Osteoblast (primary cell): Measurements from ENCODE around the gene CHD2. TPM values are rescaled to one million over a fixed set of nuclear protein-coding genes. Genes with fewer than 3 reads are reported as not detected.

Source experiments
- DNase-seq: peaks from one replicate; pipeline ENCODE4 v3.0.0; 2011; ENCODE audit warnings: low spot score, mixed read lengths; ENCODE audit not compliant: insufficient read length; ENCODE audit errors: missing footprints
- H2AFZ ChIP-seq: 2 replicates; pipeline ENCODE4 v1.6.0; 2011; ENCODE audit warnings: mild to moderate bottlenecking, low read length
- H3K27ac ChIP-seq: 2 replicates; pipeline ENCODE4 v1.5.1; 2011; ENCODE audit warnings: mild to moderate bottlenecking, low read depth, low read length, moderate library complexity
- H3K27me3 ChIP-seq: 2 replicates; pipeline ENCODE4 v1.6.0; 2012; ENCODE audit warnings: mild to moderate bottlenecking, control low read depth, inconsistent platforms, low read length, moderate library complexity; ENCODE audit not compliant: insufficient read depth
- H3K36me3 ChIP-seq: 2 replicates; pipeline ENCODE4 v1.5.1; 2011; ENCODE audit warnings: mild to moderate bottlenecking, low read length, control low read depth, moderate library complexity; ENCODE audit not compliant: insufficient read depth
- H3K4me1 ChIP-seq: 2 replicates; pipeline ENCODE4 v1.5.1; 2011; ENCODE audit warnings: mild to moderate bottlenecking, low read length, control low read depth, moderate library complexity; ENCODE audit not compliant: insufficient read depth
- H3K4me2 ChIP-seq: 2 replicates; pipeline ENCODE4 v1.6.0; 2011; ENCODE audit warnings: mild to moderate bottlenecking, low read length; ENCODE audit not compliant: insufficient read depth
- H3K4me3 ChIP-seq: fragments of 200-600 bp; sonication (generic); 3 replicates; pipeline ENCODE4 v1.5.1; 2012; ENCODE audit warnings: mild to moderate bottlenecking, low read length, inconsistent platforms; ENCODE audit not compliant: insufficient read depth
- H3K79me2 ChIP-seq: 2 replicates; pipeline ENCODE4 v1.6.0; 2012; ENCODE audit warnings: mild to moderate bottlenecking, low read length, control low read depth, inconsistent platforms; ENCODE audit not compliant: insufficient read depth
- H3K9me3 ChIP-seq: 2 replicates; pipeline ENCODE4 v1.5.1; 2011; ENCODE audit warnings: low read depth, low read length, control low read depth
- H4K20me1 ChIP-seq: 2 replicates; pipeline ENCODE4 v1.6.0; 2012; ENCODE audit warnings: mild to moderate bottlenecking, low read length, control low read depth; ENCODE audit not compliant: insufficient read depth
- total RNA-seq: library from RNA; depleted of rRNA; stranded (reverse); fragments of >200 nt; gene quantifications from 2 replicates; pipeline ENCODE4 v1.2.3, GENCODE V29; 2012
- TF ChIP-seq, protein P1 (sequence below): IDR thresholded peaks from 2 replicates; pipeline ENCODE4 v1.5.1; 2011; ENCODE audit warnings: mild to moderate bottlenecking, low read depth, low read length, moderate library complexity; ENCODE audit errors: extremely low read depth

Gene CHD2
- total RNA-seq, 1 donor, result 98.8 TPM

DNA sequence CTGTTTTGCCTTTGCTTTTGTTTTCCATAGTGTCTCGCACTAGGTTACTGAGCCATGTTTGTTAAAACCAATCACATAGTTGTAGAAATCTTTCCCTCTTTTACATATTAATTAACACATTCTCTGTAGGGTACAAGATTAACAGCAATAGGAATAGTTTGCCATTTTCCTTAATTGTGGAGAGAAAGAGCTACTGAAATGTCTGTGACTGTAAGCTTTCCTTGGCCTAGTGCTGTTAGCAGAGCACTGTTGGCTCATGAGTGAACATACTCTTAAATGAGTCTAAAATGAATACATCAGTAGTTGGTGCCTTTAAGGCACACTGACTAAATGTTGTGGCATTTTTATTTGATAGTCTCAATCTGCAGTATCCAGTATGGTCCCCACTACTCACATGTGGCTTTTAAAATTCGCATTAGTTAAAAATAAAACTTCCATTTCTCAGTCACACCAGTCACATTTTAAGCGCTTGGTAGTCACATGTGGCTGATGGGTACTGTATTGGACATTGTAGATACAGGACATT, 28.2 kb downstream of the CHD2 start:
- Histone ChIP-seq H4K20me1 (peaks cover 18% of the 10 kb centered on the region), H3K36me3 (peaks cover 88% of the 10 kb centered on the region), H2AFZ (no peak overlapping the region), H3K4me2 (no peak overlapping the region), H3K27me3 (no peaks in the 10 kb centered on the region), H3K9me3 (no peaks in the 10 kb centered on the region), H3K4me3 (no peak overlapping the region), H3K79me2 (peaks cover 80% of the 10 kb centered on the region), H3K27ac (peak overlapping the region; percentile 1), H3K4me1 (peaks cover 41% of the 10 kb centered on the region)
- TF ChIP-seq, protein P1, sequence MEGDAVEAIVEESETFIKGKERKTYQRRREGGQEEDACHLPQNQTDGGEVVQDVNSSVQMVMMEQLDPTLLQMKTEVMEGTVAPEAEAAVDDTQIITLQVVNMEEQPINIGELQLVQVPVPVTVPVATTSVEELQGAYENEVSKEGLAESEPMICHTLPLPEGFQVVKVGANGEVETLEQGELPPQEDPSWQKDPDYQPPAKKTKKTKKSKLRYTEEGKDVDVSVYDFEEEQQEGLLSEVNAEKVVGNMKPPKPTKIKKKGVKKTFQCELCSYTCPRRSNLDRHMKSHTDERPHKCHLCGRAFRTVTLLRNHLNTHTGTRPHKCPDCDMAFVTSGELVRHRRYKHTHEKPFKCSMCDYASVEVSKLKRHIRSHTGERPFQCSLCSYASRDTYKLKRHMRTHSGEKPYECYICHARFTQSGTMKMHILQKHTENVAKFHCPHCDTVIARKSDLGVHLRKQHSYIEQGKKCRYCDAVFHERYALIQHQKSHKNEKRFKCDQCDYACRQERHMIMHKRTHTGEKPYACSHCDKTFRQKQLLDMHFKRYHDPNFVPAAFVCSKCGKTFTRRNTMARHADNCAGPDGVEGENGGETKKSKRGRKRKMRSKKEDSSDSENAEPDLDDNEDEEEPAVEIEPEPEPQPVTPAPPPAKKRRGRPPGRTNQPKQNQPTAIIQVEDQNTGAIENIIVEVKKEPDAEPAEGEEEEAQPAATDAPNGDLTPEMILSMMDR, result no peak
- DNase-seq, result no peak

DNA sequence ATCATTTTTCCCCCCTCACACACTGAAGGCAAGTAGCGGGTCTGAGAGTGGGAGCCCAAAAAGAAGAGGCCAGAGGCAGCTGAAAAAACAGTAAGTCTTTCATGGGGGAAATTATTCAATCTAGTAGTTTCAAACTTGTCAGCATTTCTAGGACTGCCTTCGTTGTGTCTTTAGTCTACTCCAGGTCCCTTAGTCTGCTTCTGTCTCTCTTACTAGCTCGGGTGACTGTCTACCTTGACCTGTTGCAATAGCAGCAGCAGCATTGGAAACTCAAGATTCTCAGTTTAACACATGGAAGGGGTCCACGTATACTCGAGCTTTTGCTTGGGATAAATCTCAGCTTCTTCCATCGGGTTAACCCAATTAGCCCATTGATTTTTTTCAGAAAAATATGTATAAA, 28.9 kb downstream of the CHD2 start:
- Histone ChIP-seq H3K4me3 (no peak overlapping the region), H2AFZ (no peak overlapping the region), H3K27me3 (no peaks in the 10 kb centered on the region), H3K9me3 (no peaks in the 10 kb centered on the region), H3K36me3 (peaks cover 94% of the 10 kb centered on the region), H3K4me1 (peaks cover 41% of the 10 kb centered on the region), H3K4me2 (no peak overlapping the region), H3K27ac (peak overlapping the region; percentile 3), H3K79me2 (peaks cover 80% of the 10 kb centered on the region), H4K20me1 (peaks cover 18% of the 10 kb centered on the region)
- DNase-seq, result no peak
- TF ChIP-seq, protein P1, result no peak

DNA sequence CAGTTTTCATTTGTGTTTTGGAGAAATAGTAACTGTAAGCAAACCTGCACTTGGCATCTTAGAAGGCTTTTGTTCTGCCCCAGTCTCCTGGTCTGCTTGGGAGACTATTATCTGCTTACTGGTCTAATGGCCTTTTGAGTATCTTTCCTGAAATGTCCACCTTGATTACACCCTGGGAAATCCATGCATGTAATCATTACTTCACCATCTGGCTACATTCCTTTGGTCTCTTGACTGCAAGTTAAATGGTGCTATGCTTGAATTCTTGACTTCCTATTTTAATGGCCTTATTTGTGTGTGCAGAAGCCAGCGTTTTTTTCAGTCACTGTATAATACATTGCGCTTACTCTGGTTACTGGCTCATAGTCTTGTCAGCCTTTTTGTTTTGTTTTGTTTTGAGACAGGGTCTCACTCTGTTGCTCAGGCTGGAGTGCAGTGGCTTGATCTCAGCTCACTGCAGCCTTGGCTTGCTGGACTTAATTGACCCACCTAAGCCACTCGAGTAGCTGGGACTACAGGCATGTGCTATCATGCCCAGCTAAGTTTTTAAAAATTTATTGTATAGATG, 30.0 kb downstream of the CHD2 start:
- no peaks in the 10 kb centered on the region for H3K9me3 ChIP-seq
- H2AFZ ChIP-seq, result no peak overlapping the region
- peaks cover 92% of the 10 kb centered on the region for H3K36me3 ChIP-seq
- H3K4me1 ChIP-seq, result peaks cover 41% of the 10 kb centered on the region
- TF ChIP-seq, protein P1, result no peak
- peaks cover 18% of the 10 kb centered on the region for H4K20me1 ChIP-seq
- H3K4me3 ChIP-seq, result no peak overlapping the region
- no peaks in the 10 kb centered on the region for H3K27me3 ChIP-seq
- peak overlapping the region; percentile 41 for H3K4me2 ChIP-seq
- DNase-seq, result peak; percentile 4
- H3K79me2 ChIP-seq, result peaks cover 79% of the 10 kb centered on the region
- peak overlapping the region; percentile 47 for H3K27ac ChIP-seq

DNA sequence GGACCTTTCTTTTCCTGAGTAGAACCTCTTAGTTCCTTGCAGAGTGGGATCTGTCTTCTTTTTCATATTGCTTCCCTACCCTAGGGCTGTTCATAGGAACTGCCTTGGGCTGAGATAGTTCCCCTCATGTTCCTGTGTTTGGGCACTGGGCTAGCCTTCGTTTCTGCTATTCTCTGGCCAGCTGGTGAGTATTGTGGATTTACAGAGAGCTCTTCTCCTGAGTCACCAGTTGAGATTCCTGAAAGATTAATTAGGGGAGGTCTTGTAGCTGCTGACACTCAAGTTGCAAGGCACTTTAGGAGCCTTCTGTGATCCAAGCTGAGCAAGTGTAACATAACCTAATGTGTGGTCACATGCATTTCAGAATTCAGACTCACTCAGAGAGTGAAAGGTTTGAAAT, 30.7 kb downstream of the CHD2 start:
- peak; percentile 82 for DNase-seq
- TF ChIP-seq, protein P1, result no peak
- no peaks in the 10 kb centered on the region for H3K27me3 ChIP-seq
- H3K4me1 ChIP-seq, result peaks cover 41% of the 10 kb centered on the region
- H3K36me3 ChIP-seq, result peaks cover 91% of the 10 kb centered on the region
- H3K9me3 ChIP-seq, result no peaks in the 10 kb centered on the region
- no peak overlapping the region for H2AFZ ChIP-seq
- H3K27ac ChIP-seq, result peak overlapping the region; percentile 47
- H3K4me2 ChIP-seq, result peak overlapping the region; percentile 41
- no peak overlapping the region for H3K4me3 ChIP-seq
- H3K79me2 ChIP-seq, result peaks cover 79% of the 10 kb centered on the region
- peaks cover 19% of the 10 kb centered on the region for H4K20me1 ChIP-seq
